ENCODE results near the gene BMX.

Gene BMX

DNA sequence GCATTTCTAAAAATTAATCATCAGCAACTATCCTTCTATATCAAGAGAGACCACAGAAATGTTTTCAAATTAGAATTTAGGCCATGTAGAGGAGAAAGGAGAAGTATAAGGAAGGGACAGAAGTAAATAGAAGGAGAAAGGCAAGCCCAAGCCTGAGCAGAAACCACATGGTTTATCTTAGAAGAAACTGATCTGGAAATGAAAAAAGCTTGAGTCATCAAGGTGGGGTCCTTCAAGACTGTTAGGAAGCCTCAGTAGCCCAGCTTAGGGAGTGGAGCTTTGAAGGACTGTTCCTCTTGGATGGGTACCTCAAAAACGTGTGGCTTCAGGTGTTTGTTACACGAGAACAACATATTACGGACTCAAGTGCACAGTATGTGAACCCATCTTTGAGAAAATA, 4.5 kb downstream of the BMX start:
- FAIRE-seq (no peak), DNase-seq (ENCODE audit: insufficient read length, low spot score) (no peak)

DNA sequence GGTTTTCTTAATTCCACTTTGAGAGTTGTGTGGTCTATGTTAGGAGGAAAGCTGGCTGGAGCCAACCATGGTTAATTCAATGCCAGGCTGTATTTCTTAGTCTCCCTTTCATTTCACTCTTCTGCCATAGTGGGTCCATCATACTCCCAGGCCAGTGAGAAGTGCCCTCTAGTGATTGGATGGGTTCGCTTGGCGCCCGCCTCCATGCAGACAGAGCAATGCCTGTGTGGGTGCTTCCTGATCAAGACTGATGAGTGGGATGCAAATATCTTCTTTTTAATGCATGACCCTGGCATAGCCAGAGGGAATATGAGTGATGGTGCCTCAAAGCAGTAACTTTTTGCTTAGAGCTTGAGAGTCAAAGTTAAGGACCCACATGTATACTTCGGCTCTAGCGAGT, 6.4 kb downstream of the BMX start:
- FAIRE-seq (no peak), DNase-seq (ENCODE audit: insufficient read length, low spot score) (no peak)

DNA sequence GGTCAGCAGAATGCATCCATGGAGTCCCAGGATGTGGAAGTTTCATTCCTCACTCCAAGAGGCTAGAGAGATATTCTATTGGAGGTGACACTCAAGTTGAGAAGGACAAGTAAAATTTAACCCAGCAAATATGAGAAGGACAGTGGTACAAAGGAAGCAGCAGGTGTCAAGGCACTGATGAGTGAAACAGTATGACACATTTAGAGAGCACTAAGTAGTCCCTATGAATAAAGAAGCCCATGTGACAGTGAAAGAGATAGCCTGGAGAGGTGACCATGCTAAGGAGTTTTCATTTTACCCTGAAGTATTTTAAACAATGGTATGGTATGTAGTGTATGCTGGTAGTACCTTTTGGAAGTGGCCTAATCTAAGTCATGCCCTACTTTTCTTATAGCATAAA, 9.2 kb downstream of the BMX start:
- no peak for DNase-seq (ENCODE audit: insufficient read length, low spot score)

DNA sequence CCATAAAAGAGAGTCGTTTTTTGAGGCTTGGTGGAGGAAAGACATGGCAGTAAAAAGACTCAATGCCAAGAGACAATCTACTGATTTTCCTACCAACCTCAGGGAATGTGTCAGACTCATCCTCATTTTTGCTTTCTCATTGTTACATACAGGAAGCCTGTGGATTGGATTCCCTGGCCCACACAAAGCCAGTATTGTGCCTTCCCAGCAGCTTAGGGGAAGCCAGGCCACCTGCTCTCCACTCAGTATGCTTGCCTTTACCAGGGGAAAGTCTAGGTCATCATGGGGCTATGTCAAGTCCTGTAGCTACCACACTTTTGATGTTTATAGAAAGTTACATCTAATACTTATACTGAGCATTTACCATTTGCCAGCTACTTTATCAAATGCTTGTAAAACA, 11.0 kb downstream of the BMX start:
- FAIRE-seq: no peak
- no peak for DNase-seq (ENCODE audit: insufficient read length, low spot score)

More for the DNA sequence above, 9.2 kb downstream of the BMX start:
- FAIRE-seq: no peak

DNA sequence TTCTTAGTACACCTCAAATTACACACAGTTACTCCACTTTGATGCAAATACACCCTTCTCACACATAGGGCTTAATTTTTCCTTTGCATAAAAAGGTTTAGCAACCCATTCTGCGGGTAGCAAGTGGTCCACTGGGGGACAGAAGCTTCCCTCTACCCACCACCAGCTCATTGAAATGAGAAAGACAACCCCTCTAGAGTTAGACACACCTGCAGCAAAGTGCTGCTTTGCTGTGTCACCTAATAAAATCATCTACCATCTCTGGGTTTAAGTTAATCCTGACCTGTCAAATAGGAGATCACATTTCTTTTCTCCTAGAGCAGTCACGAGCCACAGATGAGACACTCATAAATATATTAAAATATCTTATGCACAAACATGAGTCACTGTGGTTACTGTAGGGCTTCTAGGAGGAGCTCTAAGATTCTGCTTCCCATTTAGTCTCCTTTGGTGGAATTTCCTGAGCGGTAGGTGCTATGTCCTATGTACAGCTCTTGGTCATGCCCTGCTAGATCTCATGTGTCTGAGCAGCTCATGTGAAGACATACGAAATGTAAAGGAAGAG, 11.9 kb downstream of the BMX start:
- no peak for FAIRE-seq
- no peak for DNase-seq (ENCODE audit: insufficient read length, low spot score)

DNA sequence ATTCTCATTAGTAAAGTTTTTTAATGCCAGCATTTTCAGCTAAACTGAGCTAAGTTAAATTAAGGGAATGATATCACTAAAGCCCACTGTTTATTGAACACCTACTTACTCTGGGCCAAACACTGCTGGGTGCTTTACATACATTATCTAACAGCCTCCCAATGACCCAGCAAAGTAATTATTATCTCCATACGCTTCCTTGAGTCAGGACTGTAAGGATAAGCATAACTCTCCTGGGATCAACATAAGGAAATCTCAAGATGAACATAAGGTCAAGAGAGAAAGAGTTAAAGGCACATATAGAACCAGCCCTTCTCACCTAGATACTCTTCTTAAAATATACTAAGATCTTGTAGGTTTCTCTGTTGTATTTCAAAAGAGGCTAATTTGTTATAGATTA, 13.7 kb downstream of the BMX start:
- no peak for FAIRE-seq
- DNase-seq (ENCODE audit: insufficient read length, low spot score): no peak

DNA sequence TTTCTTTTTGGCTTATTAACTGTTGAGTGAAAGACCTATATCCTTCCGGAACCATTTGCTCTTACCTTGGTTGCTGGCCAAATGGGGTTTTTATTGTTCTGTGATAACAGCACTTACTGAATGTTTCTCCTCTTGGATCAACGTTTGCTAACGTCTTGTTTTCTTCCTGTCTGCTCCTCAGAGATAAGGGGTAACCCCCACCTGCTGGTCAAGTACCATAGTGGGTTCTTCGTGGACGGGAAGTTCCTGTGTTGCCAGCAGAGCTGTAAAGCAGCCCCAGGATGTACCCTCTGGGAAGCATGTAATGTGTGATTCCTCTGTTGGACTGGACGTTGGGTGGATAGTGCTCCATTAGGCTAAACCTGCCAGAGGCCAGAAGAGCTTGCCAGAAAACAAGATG, 15.3 kb downstream of the BMX start:
- DNase-seq (ENCODE audit: insufficient read length, low spot score) (no peak), FAIRE-seq (no peak)

DNA sequence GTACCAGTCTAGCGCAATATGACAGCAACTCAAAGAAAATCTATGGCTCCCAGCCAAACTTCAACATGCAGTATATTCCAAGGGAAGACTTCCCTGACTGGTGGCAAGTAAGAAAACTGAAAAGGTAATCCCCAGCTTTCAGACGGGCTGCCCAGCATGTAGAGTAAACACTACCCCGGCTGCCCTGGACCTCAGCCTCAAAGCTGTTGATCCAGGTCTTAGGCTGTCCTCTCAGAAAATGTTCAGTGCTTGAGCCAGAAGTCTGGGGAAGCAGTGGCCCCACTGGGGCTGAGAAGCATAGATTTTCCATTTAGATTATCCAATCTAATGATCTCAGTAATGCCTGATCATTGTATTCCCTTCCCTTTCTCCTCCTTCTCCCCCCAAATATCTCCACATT, 21.9 kb downstream of the BMX start:
- no peak for DNase-seq (ENCODE audit: insufficient read length, low spot score)
- FAIRE-seq: no peak

DNA sequence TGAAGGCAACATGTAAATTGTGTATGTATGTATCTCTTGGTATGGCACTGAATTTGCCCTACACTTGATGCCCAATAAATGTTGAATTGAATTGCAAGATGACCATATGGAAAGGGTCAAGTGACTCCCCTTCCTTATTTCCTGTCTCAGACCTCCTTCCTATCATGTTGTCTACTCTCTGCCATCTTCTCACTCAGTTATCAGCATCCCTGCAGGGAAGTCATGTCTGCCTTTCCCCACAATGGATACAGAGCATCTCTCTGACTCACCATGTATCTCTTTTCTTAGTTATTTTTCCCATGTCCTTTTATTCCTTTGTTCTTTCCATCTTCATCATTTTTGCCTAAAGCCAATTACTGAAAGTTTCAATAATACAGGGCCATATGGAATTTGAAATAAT, 22.5 kb downstream of the BMX start:
- no peak for DNase-seq (ENCODE audit: insufficient read length, low spot score)
- FAIRE-seq: no peak

DNA sequence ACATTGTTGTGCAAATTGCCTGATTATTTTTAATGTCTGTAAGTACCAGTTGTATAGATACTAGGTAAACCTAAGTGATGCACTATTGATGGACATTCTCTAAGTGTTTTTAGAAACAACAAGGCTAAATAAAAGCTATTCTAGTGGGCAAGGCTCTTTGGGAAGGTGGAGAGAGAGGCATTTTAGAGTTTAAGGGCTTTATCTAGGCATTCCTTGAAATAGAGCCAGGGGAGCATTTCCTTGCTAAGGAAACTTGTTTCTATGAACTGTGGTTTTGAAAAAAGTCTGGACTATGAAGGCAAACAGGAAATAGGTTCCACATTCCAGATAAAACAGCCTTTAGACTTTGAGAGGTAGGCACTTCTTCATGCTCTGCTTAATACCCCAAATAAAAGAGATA, 23.8 kb downstream of the BMX start:
- FAIRE-seq: no peak
- DNase-seq (ENCODE audit: insufficient read length, low spot score): no peak

DNA sequence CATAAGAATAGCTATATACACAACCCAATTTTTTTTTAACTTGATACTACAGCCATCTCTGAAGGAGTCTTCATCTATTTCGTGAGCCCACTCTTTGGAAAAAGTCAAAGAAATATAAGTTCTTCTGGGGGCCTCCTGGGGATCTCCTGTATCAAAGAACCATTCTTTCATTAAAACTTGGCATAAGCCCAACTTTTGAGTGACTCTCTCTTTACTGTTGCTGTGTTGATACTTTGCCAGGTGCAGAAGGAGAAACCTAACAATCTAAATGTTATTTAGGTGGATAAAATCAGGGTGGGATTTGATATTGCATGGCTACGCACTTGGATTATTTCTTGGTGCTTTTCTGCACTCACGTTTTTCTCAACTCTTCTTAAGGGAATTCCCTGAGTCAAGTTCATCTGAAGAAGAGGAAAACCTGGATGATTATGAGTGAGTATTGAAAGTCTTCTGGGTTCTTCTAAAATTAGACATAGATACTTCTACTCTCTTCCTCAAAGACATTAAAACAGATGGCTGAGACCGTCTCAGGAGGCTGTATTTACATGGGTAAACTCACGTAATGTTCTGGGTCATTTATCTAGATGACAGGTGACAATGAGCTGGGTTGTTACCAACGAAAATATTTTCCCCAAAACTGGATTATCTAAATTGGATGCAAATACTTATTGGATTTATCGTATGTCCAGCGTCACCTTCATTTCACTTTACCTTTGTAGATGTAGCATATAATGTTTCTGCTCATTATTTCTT, 25.2 kb downstream of the BMX start:
- no peak for FAIRE-seq
- DNase-seq (ENCODE audit: insufficient read length, low spot score): no peak

DNA sequence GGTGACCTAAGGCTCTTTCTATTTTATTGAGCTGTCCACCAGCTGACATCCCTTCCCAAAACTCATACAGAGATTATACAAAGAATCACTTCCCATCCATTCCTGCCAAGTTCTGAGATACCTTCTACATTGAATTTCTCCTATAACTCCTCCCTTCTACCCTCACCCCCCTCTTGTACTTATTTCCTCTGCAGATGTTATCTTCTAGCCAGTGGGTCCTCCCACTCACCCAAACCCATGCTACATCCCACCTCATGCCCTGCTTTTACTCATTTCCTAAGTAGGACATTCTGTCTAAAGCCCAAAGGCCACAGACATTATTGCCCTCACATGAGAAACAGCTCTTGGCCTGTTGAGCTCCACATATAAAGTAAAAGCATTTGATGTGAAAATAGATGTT, 28.6 kb downstream of the BMX start:
- no peak for FAIRE-seq
- DNase-seq (ENCODE audit: insufficient read length, low spot score): no peak

DNA sequence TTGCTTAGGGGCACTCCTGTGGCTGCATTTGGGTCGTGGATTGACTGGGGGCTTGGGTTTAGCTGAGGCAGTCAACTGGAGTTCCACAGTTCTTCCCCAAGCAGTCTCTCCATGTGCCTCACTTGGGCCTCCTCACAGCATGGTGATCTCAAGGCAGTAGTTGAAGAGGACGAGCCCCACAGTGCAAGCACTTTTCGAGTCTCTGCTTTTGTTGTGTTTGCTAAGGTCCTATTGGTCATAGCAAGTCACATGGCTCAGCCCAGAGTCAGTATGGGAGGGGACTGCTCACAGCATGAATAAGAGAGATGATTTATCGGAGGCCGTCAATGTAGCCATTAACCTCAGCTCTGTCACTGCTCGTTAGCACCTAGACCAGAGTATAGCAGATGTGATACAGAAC, 29.7 kb downstream of the BMX start:
- FAIRE-seq (no peak), DNase-seq (ENCODE audit: insufficient read length, low spot score) (no peak)

DNA sequence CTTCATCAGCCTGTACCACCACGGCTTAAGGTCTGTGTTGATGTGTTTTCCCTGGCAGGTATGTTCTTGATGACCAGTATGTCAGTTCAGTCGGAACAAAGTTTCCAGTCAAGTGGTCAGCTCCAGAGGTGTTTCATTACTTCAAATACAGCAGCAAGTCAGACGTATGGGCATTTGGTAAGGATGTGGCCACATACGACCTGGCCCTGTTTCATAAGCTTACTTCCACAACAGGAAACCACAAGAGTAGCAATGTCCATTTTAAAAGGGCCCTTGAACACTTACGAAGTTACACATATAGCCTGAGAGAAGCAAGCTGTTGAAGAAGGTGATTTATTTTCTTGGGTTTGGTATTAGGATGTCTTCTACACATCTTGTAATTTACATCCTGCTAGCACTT, 46.1 kb downstream of the BMX start:
- DNase-seq (ENCODE audit: insufficient read length, low spot score) (no peak), FAIRE-seq (no peak)

DNA sequence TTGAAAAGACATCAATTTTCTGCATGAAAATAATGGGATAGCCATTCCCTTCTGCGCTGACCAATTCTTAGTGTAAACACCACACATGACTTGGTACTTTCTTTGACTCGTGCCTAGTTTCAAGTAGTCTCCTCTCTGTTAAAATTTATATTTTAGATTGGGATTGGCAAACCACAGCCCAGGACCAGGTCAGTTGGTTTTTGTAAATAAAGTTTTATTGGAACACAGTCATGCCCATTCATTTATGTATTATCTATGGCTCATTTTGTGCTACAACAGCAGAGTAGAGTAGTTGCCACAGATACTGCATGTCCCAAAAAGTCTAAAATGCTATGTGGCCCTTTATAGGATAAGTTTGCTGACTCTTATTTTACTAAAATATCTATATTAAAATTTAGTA, 46.7 kb downstream of the BMX start:
- FAIRE-seq (no peak), DNase-seq (ENCODE audit: insufficient read length, low spot score) (no peak)

DNA sequence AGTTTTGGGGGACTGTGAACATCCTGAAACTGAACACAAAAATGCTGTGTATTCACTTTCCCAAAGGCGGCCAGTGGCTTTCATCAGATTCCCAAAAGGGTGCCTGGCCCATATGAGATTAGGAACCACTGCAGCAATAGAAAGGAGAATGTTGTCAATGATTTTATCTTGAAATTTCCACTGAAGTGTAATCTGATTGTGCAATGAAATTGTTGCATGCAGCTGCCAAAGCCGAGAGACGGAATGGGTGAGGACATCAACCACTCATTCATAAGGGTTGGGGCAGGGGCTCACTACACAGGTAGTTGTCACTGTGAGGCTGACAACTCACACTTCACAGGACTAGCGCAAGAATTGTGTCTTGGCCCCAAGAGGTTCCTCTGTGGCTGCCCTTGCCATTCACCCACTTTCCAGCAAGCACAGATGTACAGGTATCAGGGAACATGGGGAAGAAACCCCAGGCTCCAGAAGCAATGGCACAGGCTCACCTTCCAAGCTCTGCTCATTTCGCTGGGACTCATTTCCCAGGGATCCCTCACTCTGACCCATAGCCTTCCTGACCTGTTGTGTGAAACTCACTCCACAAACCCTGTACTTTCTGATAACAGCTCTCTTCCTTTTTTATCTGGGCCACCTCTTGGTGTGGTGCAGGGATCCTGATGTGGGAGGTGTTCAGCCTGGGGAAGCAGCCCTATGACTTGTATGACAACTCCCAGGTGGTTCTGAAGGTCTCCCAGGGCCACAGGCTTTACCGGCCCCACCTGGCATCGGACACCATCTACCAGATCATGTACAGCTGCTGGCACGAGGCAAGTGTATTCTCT, 48.8 kb downstream of the BMX start:
- FAIRE-seq (no peak), DNase-seq (ENCODE audit: insufficient read length, low spot score) (no peak)

DNA sequence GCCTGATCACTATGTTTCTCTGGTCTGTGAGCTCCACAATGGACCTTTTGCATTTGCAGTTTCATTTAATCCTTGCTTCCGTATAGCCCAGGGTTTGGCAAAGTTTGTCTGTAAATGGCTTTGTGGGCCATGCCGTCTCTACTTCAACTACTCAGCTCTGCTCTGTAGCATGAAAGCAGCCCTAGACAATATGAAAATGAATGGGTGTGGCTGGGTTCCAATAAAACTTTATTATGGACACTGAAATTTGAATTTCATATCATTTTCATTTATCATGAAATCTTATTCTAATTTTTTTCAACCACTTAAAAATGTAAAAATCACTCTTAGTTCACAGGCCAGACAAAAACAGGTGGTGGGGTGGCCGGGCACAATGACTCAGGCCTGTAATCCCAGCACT, 58.6 kb downstream of the BMX start:
- DNase-seq (ENCODE audit: insufficient read length, low spot score): no peak
- FAIRE-seq: no peak

DNA sequence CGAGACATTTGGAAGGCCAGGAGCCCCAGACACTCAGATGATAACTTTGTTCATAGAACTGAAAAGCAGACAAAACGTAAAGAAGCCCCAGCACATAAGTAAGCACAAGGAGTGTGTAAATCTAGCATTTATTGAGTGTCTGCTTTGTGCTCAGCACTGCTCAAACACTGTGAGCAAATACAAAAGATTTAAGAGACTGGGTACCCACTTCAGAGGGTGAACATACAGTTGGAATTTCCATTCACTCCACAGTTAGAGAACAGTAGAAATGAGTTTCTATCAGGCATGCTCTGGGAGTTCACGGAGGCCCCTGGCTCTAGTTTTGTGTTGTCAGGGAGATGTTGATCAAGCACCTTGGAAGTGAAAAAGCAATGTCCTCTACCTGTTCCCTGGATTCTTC, 60.3 kb downstream of the BMX start:
- DNase-seq (ENCODE audit: insufficient read length, low spot score) (no peak), FAIRE-seq (no peak)

DNA sequence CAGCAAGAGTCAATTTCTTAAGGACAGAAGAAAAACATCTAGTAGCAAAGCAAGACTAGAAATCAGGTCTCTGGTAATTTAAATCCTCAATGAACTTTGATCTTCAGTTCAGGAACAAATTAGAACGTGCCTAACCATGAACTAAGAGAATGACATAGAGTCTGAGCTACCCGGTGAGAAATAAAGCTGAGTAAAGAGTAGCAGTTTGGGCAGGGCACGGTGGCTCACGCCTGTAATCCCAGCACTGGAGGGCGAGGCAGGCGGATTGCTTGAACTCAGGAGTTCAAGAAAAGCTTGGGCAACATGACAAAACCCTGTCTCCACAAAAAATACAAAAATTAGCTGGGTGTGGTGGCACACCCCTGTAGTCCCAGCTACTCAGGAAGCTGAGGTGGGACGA, 62.4 kb downstream of the BMX start:
- FAIRE-seq (no peak), DNase-seq (ENCODE audit: insufficient read length, low spot score) (no peak)

DNA sequence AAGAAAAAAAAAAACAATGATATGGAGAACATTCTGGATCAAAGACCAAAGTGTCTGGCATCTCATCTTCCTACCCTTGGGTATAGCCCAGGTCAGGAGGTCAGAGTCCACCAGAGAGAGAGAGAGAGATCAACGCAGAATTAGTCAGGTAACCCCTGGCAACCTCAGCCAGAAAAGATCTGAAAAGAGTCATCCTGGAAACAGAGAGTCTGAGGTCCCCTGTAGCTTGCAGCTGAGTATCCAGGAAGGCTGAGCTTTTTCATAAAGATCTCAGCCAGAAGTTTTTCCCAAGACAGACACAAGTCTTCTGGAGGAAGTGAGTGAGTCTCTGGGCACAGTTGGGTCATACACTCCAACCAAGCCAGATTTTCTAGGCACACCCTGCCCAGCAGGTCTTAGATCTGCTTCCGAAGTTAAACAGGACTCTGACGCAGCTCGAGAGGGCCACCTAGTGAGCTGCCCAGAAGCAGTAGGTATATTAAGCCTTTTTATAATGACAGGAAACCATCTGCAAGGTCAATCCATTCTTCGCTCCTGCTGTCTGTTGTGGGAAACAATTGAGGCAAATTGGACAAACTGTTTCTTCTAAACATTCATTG, 64.5 kb downstream of the BMX start:
- peak; percentile 17 for DNase-seq (ENCODE audit: insufficient read length, low spot score)
- FAIRE-seq: no peak

DNA sequence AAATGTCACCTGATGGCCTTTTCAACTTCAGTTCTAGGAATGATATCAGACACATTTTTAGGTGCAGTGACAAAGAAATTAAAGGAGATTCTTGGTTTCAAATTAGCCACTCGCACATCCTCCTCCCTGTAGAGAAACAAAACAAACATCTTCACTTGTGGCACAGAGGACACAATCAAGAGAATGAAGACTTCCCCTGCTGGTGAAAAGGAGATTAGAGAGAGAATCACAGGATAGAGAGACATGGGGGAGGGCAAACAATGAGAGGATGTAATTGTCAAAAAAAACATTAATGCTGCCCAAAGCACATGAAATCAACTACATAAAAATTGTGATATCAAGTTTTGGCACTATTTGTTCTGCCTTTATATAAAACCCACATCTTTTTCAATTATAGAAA, 65.6 kb downstream of the BMX start:
- FAIRE-seq (no peak), DNase-seq (ENCODE audit: insufficient read length, low spot score) (no peak)

DNA sequence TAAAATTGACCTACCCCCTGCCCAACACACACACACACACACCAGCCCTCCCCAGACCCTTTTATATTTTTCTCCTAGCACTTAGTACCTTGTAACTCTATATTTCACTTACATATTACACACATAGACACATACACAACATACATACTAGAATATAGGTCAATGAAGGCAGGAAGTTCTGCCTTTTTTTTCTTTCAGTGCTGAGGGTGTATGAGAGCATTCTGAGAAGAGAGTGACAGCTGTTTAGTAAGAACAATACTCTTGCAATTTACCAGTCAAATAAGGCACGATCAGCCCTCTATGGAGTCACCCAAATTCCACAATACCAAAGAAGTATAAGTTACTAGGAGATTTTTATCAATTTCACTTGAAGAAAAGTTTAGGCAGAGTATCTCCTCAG, 66.7 kb downstream of the BMX start:
- FAIRE-seq (no peak), DNase-seq (ENCODE audit: insufficient read length, low spot score) (no peak)
